H1 (cell line): ENCODE results near the gene SLIT3. TPM values are rescaled to one million over a fixed set of nuclear protein-coding genes. Genes with fewer than 3 reads are reported as not detected.

Experiments used
- EGR1 ChIP-seq: IDR thresholded peaks from 2 replicates; pipeline ENCODE4 v1.6.1; 2011; ENCODE audit warnings: low read depth, low read length, borderline replicate concordance
- GABPA ChIP-seq: IDR thresholded peaks from 2 replicates; pipeline ENCODE4 v1.6.1; 2011; ENCODE audit warnings: mild to moderate bottlenecking, low read length, moderate library complexity, borderline replicate concordance; ENCODE audit not compliant: insufficient read depth
- HDAC2 ChIP-seq, 2 experiments: fragments of 300-600 bp in 1 of 2; sonication (generic) in 1 of 2; IDR thresholded peaks; 2 replicates each; pipeline ENCODE4 v1.6.1; 2011 to 2012; ENCODE audit warnings: low read depth in 2 of 2, low read length in 2 of 2, mild to moderate bottlenecking in 2 of 2, moderate library complexity in 2 of 2, borderline replicate concordance in 1 of 2, inconsistent platforms in 1 of 2
- HDAC6 ChIP-seq: IDR thresholded peaks from one replicate; pipeline ENCODE4 v1.7.1; 2012; ENCODE audit warnings: low read depth, mild to moderate bottlenecking, inconsistent platforms, low read length, moderate library complexity
- TBP ChIP-seq: IDR thresholded peaks from 2 replicates; pipeline ENCODE4 v1.6.1; 2011; ENCODE audit warnings: low read depth, low read length, improper control_type of control experiment
- TEAD4 ChIP-seq: IDR thresholded peaks from 2 replicates; pipeline ENCODE4 v1.6.1; 2012; ENCODE audit warnings: low read depth, low read length, inconsistent platforms, mixed read lengths
- polyA plus RNA-seq, 7 experiments: library from polyadenylated mRNA; depleted of rRNA in 3 of 7; stranded (reverse) in 5 of 7; unstranded in 2 of 7; fragments of >200 nt in 5 of 7; fragments of 200-250 nt in 2 of 7; gene quantifications; 1 replicate in 5 of 7; 2 replicates in 1 of 7; 4 replicates in 1 of 7; pipeline versions ENCODE4 v1.2.1 to v1.2.3, GENCODE V29; 2011 to 2013; ENCODE audit warnings: missing spikeins in 2 of 7, mixed read lengths in 2 of 7
- total RNA-seq: library from RNA; stranded (reverse); fragmentation: NEBNext Ultra II Directional; extraction: Animal tissue kit (Norgen Biotek cat#: 25700); gene quantifications from 2 replicates; pipeline ENCODE4 v1.2.1, GENCODE V29; 2021

SLIT3 gene
- total and polyA plus RNA-seq, 2 of the 8 experiments (the other 6 are each of a cell fraction or from before 2014, with no cell fraction given), result 1.1 to 1.2 TPM

- TF ChIP-seq TEAD4 (no peak), EGR1 (no peak), GABPA (no peak), HDAC6 (no peak), HDAC2 (IDR thresholded peaks at IDR 0.05; ENCODE audit: borderline replicate concordance in 1 of 2, low read depth in 2 of 2, low read length in 2 of 2) (no peak), TBP (no peak)
These were observed 437.9 kb downstream of the SLIT3 start (continued) for GRCh38 chr5:168863021-168863420.
